Measurements from ENCODE around the gene ORC3.

DNA sequence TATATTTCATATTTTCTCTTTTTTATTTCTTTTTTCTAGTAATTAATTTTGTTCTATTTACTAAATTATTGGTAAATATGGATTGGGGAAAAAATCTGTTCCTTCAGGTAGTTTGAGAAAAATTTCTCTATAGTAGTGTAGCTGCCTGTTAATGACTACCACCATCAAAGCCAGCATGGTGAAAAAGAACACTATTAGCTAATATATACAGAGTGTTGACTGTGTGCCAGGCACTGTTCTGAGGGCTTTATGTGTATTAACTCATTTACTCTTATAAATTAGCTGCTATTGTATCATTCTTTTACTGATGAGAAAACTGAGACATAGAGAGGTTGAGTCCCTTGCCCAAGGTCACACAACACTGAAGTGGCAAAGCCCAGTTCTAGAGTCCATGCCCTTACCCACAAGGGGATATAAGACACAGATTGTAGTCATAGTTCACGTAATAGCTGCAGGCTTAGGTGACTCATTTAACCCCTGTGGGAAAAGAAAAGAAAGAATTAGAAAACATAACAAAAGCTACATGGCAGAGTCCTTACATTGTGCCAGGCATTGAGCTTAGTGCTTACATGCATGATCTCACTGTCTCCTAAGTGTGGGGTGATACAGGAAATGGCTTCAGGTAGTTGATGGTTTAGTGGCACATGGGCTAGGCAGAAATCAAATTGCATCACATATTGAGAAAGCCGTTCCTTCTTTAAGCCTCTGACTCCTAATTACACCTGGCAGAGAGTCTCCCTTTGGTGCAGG is 124.3 kb downstream of the ORC3 start:
- TF ChIP-seq POLR2A (IDR thresholded peaks at IDR 0.05; ENCODE audit: low read depth, low read length) (no peak), CTCF (IDR thresholded peaks at IDR 0.05 in 2 of 3, conservative IDR thresholded peaks at IDR 0.05 in 1 of 3; ENCODE audit: control insufficient read depth in 2 of 3, extremely low read depth in 1 of 3, insufficient read depth in 1 of 3, low read depth in 3 of 3, low read length in 3 of 3) (no peak), MXI1 (IDR thresholded peaks at IDR 0.05; ENCODE audit: low read depth, low read length) (no peak), MAX (IDR thresholded peaks at IDR 0.05; ENCODE audit: low read depth, low read length) (no peak), CREB1 (IDR thresholded peaks at IDR 0.05; ENCODE audit: low read depth) (peak; percentile 47; the same call in 1 of the 2 replicates), MEF2A (IDR thresholded peaks at IDR 0.05; ENCODE audit: insufficient read depth, low read depth, low read length) (no peak), FOS (IDR thresholded peaks at IDR 0.05; ENCODE audit: borderline replicate concordance, extremely low read depth, insufficient read length) (no peak), E2F4 (IDR thresholded peaks at IDR 0.05; ENCODE audit: low read depth, low read length) (no peak)
- TF ChIP-seq, protein P1, sequence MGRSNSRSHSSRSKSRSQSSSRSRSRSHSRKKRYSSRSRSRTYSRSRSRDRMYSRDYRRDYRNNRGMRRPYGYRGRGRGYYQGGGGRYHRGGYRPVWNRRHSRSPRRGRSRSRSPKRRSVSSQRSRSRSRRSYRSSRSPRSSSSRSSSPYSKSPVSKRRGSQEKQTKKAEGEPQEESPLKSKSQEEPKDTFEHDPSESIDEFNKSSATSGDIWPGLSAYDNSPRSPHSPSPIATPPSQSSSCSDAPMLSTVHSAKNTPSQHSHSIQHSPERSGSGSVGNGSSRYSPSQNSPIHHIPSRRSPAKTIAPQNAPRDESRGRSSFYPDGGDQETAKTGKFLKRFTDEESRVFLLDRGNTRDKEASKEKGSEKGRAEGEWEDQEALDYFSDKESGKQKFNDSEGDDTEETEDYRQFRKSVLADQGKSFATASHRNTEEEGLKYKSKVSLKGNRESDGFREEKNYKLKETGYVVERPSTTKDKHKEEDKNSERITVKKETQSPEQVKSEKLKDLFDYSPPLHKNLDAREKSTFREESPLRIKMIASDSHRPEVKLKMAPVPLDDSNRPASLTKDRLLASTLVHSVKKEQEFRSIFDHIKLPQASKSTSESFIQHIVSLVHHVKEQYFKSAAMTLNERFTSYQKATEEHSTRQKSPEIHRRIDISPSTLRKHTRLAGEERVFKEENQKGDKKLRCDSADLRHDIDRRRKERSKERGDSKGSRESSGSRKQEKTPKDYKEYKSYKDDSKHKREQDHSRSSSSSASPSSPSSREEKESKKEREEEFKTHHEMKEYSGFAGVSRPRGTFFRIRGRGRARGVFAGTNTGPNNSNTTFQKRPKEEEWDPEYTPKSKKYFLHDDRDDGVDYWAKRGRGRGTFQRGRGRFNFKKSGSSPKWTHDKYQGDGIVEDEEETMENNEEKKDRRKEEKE (IDR thresholded peaks at IDR 0.05), result no peak
